ENCODE results near the gene CNDP2.
"Not testable (repeated sequence)": the region's sequence is repeated elsewhere in the genome, so short reads cannot be mapped to it uniquely, and the experiment has no call there.

The CNDP2 gene

GRCh38 chr18:74473976-74474640 is 22.1 kb upstream of the CNDP2 start:
- no peak for DNase-seq

DNA sequence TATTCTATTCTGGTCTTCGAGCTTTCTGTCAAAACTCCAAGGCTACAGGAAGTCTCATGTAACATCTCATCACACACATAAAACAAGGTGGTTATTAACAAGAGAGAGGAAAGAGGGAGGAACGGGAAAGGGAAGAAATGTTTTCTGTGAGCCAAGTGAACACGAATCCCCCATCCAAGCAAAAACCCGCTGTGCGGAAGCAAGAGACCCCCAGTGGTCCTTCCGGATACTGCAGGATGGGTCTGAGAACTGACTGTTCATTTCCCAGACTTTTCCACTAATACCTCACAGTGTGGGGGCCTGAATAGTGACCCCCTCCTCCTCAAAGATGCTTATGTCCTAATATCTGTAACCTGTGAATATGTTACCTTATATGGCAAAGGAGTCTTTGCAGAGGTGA is 20.0 kb upstream of the CNDP2 start:
- no peak for DNase-seq

DNA sequence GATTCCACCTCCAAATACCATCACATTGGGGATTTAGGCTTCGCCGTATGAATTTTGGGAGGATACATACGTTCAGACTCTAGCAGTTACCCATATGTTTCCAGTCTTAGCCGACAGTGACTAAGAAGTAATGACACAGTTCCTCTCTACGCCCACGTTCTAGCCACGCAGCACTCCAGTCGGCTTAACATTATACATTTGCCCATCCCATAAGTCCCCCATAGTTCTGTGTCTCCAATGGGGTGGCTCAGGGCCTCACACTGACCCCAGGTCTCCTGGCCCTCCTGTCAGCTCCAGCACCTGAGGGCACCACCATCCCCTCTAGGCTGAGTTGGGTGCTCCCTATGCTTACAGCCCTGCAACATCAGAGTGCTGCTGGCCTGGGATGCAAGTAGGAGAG is 18.4 kb upstream of the CNDP2 start:
- no peak for DNase-seq

DNA sequence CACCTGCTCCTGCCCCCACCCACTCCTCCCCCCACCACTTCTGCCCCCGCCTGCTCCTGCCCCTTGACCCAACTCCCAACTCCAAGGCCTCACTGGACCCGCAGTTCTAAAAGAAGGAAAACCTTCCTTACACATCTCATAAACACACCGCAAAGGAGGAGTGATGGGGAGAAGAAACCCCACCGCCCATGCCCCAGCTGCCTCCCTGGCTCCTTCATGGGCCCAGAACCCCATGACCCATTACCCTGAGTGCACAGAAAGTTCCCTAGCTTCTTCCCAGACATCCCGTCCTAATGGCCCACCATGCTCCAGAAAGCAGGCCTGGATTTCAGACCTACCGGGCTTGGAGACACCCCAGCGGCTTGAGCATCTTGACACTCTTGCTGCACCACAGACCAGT is 17.8 kb upstream of the CNDP2 start:
- DNase-seq = no peak

GRCh38 chr18:74478880-74479279 is 17.3 kb upstream of the CNDP2 start:
- DNase-seq = no peak

- DNase-seq = no peak
These were observed 16.5 kb upstream of the CNDP2 start for GRCh38 chr18:74479486-74480148.

DNA sequence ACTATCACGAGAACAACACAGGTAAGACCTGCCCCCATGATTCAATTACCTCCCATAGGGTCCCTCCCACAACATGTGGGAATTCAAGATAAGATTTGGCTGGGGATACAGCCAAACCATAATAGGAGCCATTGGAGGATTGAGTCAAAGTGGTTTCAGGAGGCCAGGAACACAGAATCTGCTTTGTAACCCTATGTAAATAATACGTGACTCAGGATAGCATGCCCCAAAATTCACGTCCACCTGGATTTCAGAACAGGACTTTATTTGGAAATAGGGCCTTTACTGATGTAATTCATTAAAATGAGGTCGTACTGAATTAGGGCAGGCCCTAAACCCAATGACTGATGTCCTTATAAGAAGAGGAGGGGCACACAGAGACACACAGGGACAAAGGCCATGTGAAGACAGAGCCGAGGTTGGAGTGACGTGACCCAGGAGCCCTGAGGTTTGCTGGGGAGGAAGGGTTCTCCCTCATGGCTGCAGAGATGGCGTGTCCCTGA is 16.0 kb upstream of the CNDP2 start:
- no peak for DNase-seq

GRCh38 chr18:74482697-74483096 is 13.5 kb upstream of the CNDP2 start:
- DNase-seq = no peak

DNA sequence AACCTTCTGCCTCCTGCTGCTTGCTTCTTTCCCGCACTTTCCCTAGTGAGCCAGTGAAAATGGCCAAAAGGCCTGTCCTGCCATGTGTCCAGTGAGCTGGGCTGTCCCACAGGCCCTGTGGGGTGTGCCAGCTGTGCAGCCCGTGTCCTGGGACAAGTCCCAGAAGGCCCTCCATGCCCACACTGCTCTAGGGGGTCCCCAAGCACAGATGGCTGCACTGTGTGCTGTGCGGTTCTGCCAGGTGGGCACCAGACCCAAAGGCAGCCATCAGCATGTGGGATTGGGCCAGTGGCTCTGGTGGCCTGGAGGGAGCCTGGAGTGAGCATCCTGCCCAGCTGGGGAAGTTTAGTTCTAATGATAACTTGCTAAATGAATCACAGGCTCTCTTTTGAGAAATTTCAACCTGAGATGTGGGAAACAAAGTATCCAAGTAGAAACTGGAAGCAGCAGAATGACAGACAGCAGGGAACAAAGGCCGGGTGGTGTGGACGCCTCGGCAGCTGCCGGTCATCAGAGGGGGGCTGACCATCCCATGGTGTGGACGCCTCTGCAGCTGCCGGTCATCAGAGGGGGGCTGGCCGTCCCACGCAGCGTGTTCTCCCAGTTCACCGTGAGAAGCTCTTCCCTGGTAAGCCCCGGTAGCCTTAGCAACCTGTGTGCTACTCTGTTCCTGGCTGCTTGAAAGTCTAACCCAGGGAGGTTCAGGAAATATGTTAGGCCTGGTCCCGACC is 9.9 kb upstream of the CNDP2 start:
- DNase-seq = no peak

DNA sequence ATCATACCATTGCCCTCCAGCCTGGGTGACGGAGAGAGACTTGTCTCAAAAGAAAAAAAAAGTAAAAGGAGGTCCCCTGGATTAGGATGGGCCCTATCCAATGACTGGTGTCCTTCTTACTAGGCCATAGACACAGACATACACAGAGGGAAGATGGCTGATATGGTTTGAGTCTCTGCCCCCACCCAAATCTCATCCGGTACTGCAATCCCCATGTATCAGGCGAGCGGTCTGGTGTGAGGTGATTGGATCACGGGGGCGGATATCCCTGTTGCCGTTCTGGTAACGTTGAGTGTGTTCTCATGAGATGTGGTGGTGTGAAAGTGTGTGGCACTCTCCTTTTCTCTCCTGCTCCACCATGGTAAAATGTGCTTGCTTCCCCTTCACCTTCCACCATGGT is 7.8 kb upstream of the CNDP2 start:
- no peak for DNase-seq

GRCh38 chr18:74488864-74489263 is 7.3 kb upstream of the CNDP2 start:
- no peak for DNase-seq

GRCh38 chr18:74489676-74490075 is 6.5 kb upstream of the CNDP2 start:
- no peak for DNase-seq

DNA sequence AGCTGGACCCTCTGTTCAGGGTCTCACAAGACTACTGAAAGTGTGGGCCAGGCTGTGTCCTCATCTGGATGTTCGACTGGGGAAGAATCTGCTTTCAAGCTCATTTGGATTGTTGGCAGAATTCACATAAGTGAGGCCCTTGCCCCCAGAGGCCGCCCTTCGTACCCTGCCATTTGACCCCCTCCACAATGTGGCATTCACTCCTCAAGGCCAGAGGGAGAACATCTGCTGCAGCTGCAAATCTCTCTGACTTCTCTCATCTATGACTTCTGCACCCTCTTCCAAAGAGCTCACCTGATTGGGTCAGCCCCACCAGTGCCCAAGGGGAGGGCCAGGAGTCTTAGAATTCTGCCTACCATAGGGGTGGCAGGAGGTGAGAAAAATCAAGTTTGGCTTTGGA is 3.9 kb upstream of the CNDP2 start:
- no peak for DNase-seq

DNA sequence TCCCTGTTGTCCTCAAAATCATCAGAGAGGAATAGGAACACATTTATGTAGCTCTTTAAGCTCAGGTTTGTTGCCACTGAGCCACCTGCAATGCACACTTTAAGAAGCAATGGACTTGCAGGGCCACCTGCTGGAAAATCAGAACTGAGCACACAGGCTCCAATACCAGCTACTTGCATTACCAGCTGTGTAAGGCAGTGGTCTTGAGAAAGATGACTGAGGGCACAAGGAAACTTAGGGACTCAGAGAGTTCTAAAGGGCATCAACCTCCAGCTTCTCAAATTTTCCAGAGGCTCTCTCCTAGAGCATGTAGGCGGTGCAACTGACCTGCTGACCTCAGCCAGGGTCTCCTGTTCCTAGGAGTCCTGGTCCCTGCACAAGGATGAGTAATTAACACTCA is 2.5 kb upstream of the CNDP2 start:
- peak; percentile 4 for DNase-seq

DNA sequence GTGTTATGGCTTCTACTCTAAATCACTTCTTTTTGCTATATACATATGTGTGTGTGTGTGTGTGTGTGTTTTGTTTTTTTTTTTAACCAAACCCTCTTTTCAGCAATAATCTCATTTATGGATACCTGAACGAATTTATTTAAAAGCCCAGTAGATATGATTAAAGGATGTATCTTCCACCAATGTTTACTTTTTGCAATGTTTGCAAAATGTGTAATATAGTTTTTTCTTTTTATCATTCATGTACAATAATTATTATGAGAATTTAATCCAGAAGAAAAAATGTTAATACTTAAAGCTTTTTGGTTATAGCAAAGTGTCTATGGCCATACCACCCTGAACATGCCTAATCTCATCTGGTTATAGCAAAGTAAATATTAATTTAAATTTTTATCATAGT is 1.6 kb upstream of the CNDP2 start:
- DNase-seq = no peak

DNA sequence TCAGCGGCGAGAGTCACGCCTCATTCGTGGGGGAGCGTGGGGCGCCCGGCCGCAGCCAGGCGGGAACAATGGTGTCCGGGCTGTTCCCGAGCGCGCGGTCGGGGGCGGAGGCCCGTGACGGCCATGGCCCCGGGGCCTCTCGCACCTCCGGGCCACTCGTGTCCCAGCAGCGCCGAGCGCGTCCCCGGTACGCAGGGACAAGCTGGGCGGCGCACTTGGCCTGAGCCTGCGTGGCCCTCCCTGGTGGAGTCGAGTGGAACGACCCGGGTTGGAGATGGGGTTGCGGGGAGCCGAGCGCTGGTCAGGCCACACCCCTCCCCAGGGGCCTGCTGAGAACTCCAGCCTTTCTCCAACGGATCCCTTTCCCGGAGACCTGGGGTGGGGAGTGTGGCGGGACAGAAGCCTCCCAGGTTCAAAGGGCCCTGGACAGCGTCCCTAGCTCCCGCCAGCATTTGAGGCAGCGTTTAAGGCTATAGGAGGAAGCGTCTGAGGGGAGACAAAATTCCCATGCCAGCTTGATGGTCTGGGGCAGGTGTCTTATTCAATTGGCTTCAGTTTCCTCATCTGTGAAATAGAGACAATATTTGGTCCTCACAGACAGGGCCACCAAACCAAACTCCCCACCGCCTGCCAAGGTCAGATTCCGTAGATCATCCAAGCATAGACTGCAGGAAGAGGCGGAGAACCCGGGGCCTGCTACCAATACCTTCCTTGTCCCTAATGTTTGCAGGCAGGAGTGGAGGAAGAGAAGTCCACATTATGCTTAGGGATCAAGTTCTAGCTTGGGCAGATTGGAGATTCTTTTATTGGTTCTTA is 553 bp downstream of the CNDP2 start:
- DNase-seq = no peak

DNA sequence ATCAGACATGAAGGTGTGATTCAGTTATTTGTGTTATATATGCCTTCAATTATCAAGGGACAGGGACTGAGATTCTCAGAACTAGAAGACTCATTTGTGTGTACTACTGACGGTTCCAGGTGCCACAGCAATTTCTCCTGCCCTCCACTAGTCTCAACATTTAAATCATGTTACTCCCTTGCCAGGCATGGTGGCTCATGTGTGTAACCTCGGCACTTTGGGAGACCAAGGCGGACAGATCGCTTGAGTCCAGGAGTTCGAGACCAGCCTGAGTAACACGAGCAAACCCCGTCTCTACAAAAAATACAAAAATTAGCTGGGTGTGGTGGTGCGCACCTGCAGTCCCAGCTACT is 1.1 kb downstream of the CNDP2 start:
- DNase-seq = no peak

- DNase-seq = no peak
These were observed 1.6 kb downstream of the CNDP2 start for GRCh38 chr18:74497778-74498177.

- no peak for DNase-seq
These were observed 2.8 kb downstream of the CNDP2 start for GRCh38 chr18:74498712-74499627.

GRCh38 chr18:74499633-74500032 is 3.5 kb downstream of the CNDP2 start:
- DNase-seq = no peak

- no peak for DNase-seq
These were observed 4.2 kb downstream of the CNDP2 start for GRCh38 chr18:74500372-74500771.

GRCh38 chr18:74500774-74501173 is 4.6 kb downstream of the CNDP2 start:
- not testable (repeated sequence) for DNase-seq
